Natural killer cell treated with Interleukin-12 subunit alpha and Interleukin-12 subunit beta and Interleukin-15 and Interleukin-18, amount 100 ng/mL, for 72 hours (primary cell): ENCODE data around the gene CCL7. TPM values are rescaled to one million over a fixed set of nuclear protein-coding genes. Genes with fewer than 3 reads are reported as not detected.
"Not testable (repeated sequence)": the region's sequence is repeated elsewhere in the genome, so short reads cannot be mapped to it uniquely, and the experiment has no call there.

Source experiments
- ATAC-seq, 2 donors: fragments of 150-1000 bp; cut with Tn5 transposase in 1 of 2; sonication (Bioruptor Pico), chemical (Tn5 transposase) in 1 of 2; 2 replicates each; pipeline ENCODE4 v1.10.0; 2021
- DNase-seq: peaks from one replicate; pipeline ENCODE4 v3.0.0; 2022; ENCODE audit warnings: low spot score
- H3K27ac Mint-ChIP-seq, 2 donors: 1 replicate in 1 of 2; 2 replicates in 1 of 2; pipeline ENCODE4 v1.8.0; 2022; ENCODE audit warnings: mixed read lengths in 2 of 2, mild to moderate bottlenecking in 1 of 2, moderate library complexity in 1 of 2
- H3K27me3 Mint-ChIP-seq, 2 donors: 1 replicate in 1 of 2; 2 replicates in 1 of 2; pipeline ENCODE4 v1.8.0; 2022; ENCODE audit warnings: mixed read lengths in 2 of 2
- H3K36me3 Mint-ChIP-seq: one replicate; pipeline ENCODE4 v1.8.0; 2022; ENCODE audit warnings: mixed read lengths
- H3K4me1 Mint-ChIP-seq, 2 donors: 1 replicate in 1 of 2; 2 replicates in 1 of 2; pipeline ENCODE4 v1.8.0; 2022; ENCODE audit warnings: low read depth in 2 of 2, mixed read lengths in 2 of 2, mild to moderate bottlenecking in 1 of 2
- H3K4me3 Mint-ChIP-seq: one replicate; pipeline ENCODE4 v1.8.0; 2022; ENCODE audit warnings: mixed read lengths
- H3K9me3 Mint-ChIP-seq: 2 replicates; pipeline ENCODE4 v1.8.0; 2022; ENCODE audit warnings: mixed read lengths
- total RNA-seq, 2 donors: library from RNA; stranded (reverse); gene quantifications; one replicate each; pipeline ENCODE4 v1.2.3, GENCODE V29; 2022

Gene CCL7
- total RNA-seq = not detected

GRCh38 chr17:34269969-34270368 is at the start of gene CCL7:
Gene CCL7, plus strand, starts transcription at chr17:34270221. Its CDS starts 70 bp downstream, at chr17:34270291.
- H3K4me1 Mint-ChIP-seq = no peaks in the 10 kb centered on the region
- no peaks in the 10 kb centered on the region for H3K9me3 Mint-ChIP-seq
- no peak within 1 kb of the TSS for H3K4me3 Mint-ChIP-seq
- ATAC-seq = no peak
- H3K36me3 Mint-ChIP-seq = no peaks in the 10 kb centered on the region
- no peak for DNase-seq
- peaks cover 52 to 68% of the 10 kb centered on the region in 2 donors for H3K27me3 Mint-ChIP-seq
- H3K27ac Mint-ChIP-seq = no peak within 1 kb of the TSS

- ATAC-seq (peak in 1 of 2 donors; percentile 51), DNase-seq (no peak)
- peaks cover 0 to 5% of the 10 kb centered on the region in 2 donors for H3K4me1 Mint-ChIP-seq
- no peak overlapping the region for H3K4me3 Mint-ChIP-seq
- peaks cover 27 to 78% of the 10 kb centered on the region in 2 donors for H3K27me3 Mint-ChIP-seq
- no peak overlapping the region for H3K27ac Mint-ChIP-seq
- no peaks in the 10 kb centered on the region for H3K9me3 Mint-ChIP-seq
- H3K36me3 Mint-ChIP-seq = no peaks in the 10 kb centered on the region
Measured at GRCh38 chr17:34220752-34221395, 49.1 kb upstream of the CCL7 start.

GRCh38 chr17:34221411-34221810 is 48.6 kb upstream of the CCL7 start:
- Mint-ChIP-seq H3K36me3 (no peaks in the 10 kb centered on the region), H3K27ac (no peak overlapping the region), H3K4me3 (no peak overlapping the region), H3K9me3 (no peaks in the 10 kb centered on the region), H3K27me3 (peaks cover 23 to 79% of the 10 kb centered on the region in 2 donors), H3K4me1 (peaks cover 0 to 5% of the 10 kb centered on the region in 2 donors)
- DNase-seq = no peak
- no peak for ATAC-seq

- no peaks in the 10 kb centered on the region for H3K36me3 Mint-ChIP-seq
- peaks cover 29 to 79% of the 10 kb centered on the region in 2 donors for H3K27me3 Mint-ChIP-seq
Measured at GRCh38 chr17:34222722-34223497, 47.1 kb upstream of the CCL7 start.

GRCh38 chr17:34225046-34225445 is 45.0 kb upstream of the CCL7 start:
- Mint-ChIP-seq H3K4me3 (no peak overlapping the region), H3K27me3 (peaks cover 29 to 78% of the 10 kb centered on the region in 2 donors), H3K27ac (no peak overlapping the region), H3K9me3 (no peaks in the 10 kb centered on the region), H3K36me3 (peaks cover 5% of the 10 kb centered on the region), H3K4me1 (peaks cover 0 to 5% of the 10 kb centered on the region in 2 donors)
- ATAC-seq = no peak
- no peak for DNase-seq

More at GRCh38 chr17:34222722-34223497, 47.1 kb upstream of the CCL7 start:
- no peak for ATAC-seq
- no peak for DNase-seq
- H3K9me3 Mint-ChIP-seq = no peaks in the 10 kb centered on the region
- H3K4me1 Mint-ChIP-seq = peaks cover 0 to 5% of the 10 kb centered on the region in 2 donors
- H3K4me3 Mint-ChIP-seq = no peak overlapping the region
- H3K27ac Mint-ChIP-seq = no peak overlapping the region

GRCh38 chr17:34226011-34226743 is 43.8 kb upstream of the CCL7 start:
- ATAC-seq (no peak), DNase-seq (no peak)
- peaks cover 15% of the 10 kb centered on the region for H3K36me3 Mint-ChIP-seq
- H3K9me3 Mint-ChIP-seq = no peaks in the 10 kb centered on the region
- H3K4me1 Mint-ChIP-seq = peaks cover 0 to under 1% of the 10 kb centered on the region in 2 donors
- no peak overlapping the region for H3K27ac Mint-ChIP-seq
- H3K4me3 Mint-ChIP-seq = no peak overlapping the region
- peaks cover 32 to 77% of the 10 kb centered on the region in 2 donors for H3K27me3 Mint-ChIP-seq

- no peak for ATAC-seq
- peaks cover 16% of the 10 kb centered on the region for H3K36me3 Mint-ChIP-seq
- no peak overlapping the region for H3K4me3 Mint-ChIP-seq
- H3K27me3 Mint-ChIP-seq = peaks cover 32 to 76% of the 10 kb centered on the region in 2 donors
- no peak for DNase-seq
- H3K9me3 Mint-ChIP-seq = no peaks in the 10 kb centered on the region
- no peak overlapping the region for H3K27ac Mint-ChIP-seq
- no peaks in the 10 kb centered on the region for H3K4me1 Mint-ChIP-seq
Measured at GRCh38 chr17:34226744-34227034, 43.3 kb upstream of the CCL7 start.

- H3K27ac Mint-ChIP-seq, H3K9me3 Mint-ChIP-seq, H3K4me3 Mint-ChIP-seq, H3K4me1 Mint-ChIP-seq, DNase-seq, ATAC-seq: not testable (repeated sequence)
- Mint-ChIP-seq H3K36me3 (peaks cover 16% of the 10 kb centered on the region), H3K27me3 (peaks cover 32 to 70% of the 10 kb centered on the region in 2 donors)
Measured at GRCh38 chr17:34227293-34227692, 42.7 kb upstream of the CCL7 start.

GRCh38 chr17:34227707-34228106 is 42.3 kb upstream of the CCL7 start:
- Mint-ChIP-seq H3K36me3 (peaks cover 16% of the 10 kb centered on the region), H3K4me1 (no peaks in the 10 kb centered on the region)
- DNase-seq = no peak

GRCh38 chr17:34228781-34229180 is 41.2 kb upstream of the CCL7 start:
- Mint-ChIP-seq H3K36me3 (peaks cover 16% of the 10 kb centered on the region), H3K4me3 (no peak overlapping the region), H3K27me3 (peaks cover 32 to 72% of the 10 kb centered on the region in 2 donors), H3K27ac (no peak overlapping the region), H3K4me1 (no peaks in the 10 kb centered on the region), H3K9me3 (no peaks in the 10 kb centered on the region)
- ATAC-seq (no peak), DNase-seq (no peak)

More at GRCh38 chr17:34227707-34228106, 42.3 kb upstream of the CCL7 start:
- no peak overlapping the region for H3K4me3 Mint-ChIP-seq
- no peaks in the 10 kb centered on the region for H3K9me3 Mint-ChIP-seq
- no peak overlapping the region for H3K27ac Mint-ChIP-seq
- H3K27me3 Mint-ChIP-seq = peaks cover 32 to 66% of the 10 kb centered on the region in 2 donors
- ATAC-seq = no peak

GRCh38 chr17:34230342-34230741 is 39.7 kb upstream of the CCL7 start:
- Mint-ChIP-seq H3K4me1 (no peaks in the 10 kb centered on the region), H3K27ac (no peak overlapping the region), H3K9me3 (no peaks in the 10 kb centered on the region), H3K36me3 (peaks cover 16% of the 10 kb centered on the region), H3K4me3 (no peak overlapping the region), H3K27me3 (peaks cover 33 to 68% of the 10 kb centered on the region in 2 donors)
- ATAC-seq (no peak), DNase-seq (no peak)

GRCh38 chr17:34234616-34235015 is 35.4 kb upstream of the CCL7 start:
- Mint-ChIP-seq H3K4me1 (peaks cover 5 to 8% of the 10 kb centered on the region in 2 donors), H3K36me3 (peaks cover 14% of the 10 kb centered on the region), H3K27me3 (peaks cover 19 to 44% of the 10 kb centered on the region in 2 donors), H3K27ac (no peak overlapping the region), H3K9me3 (no peaks in the 10 kb centered on the region), H3K4me3 (no peak overlapping the region)
- ATAC-seq (no peak), DNase-seq (no peak)

- Mint-ChIP-seq H3K27me3 (peaks cover 23 to 43% of the 10 kb centered on the region in 2 donors), H3K9me3 (no peaks in the 10 kb centered on the region), H3K4me1 (peaks cover 5 to 8% of the 10 kb centered on the region in 2 donors), H3K4me3 (no peak overlapping the region), H3K27ac (no peak overlapping the region), H3K36me3 (peaks cover 8% of the 10 kb centered on the region)
- ATAC-seq (no peak), DNase-seq (no peak)
Measured at GRCh38 chr17:34235389-34236028, 34.5 kb upstream of the CCL7 start.
